SK-N-MC (cell line): ENCODE measurements around the gene KBTBD13.
"Not testable (repeated sequence)": the region's sequence is repeated elsewhere in the genome, so short reads cannot be mapped to it uniquely, and the experiment has no call there.

Experiments used
- DNase-seq: peaks from one replicate; pipeline ENCODE4 v3.0.0-alpha.2; 2011; ENCODE audit warnings: low read depth, low spot score
- H3K27ac ChIP-seq: fragments of 200-600 bp; sonication (generic); 2 replicates; pipeline ENCODE4 v1.5.1; 2016; ENCODE audit warnings: mixed run types
- H3K36me3 ChIP-seq: fragments of 200-600 bp; sonication (generic); 2 replicates; pipeline ENCODE4 v1.6.1; 2017; ENCODE audit warnings: antibody characterized with exemption, low read length, mixed read lengths; ENCODE audit not compliant: insufficient read depth
- H3K4me3 ChIP-seq: fragments of 200-600 bp; sonication (generic); 2 replicates; pipeline ENCODE4 v1.5.1; 2016
- H3K9ac ChIP-seq: fragments of 200-600 bp; sonication (generic); 2 replicates; pipeline ENCODE4 v1.8.0; 2017; ENCODE audit warnings: mixed run types, mixed read lengths; ENCODE audit not compliant: insufficient read length
- H3K9me3 ChIP-seq: fragments of 200-600 bp; sonication (generic); 2 replicates; pipeline ENCODE4 v1.6.1; 2017; ENCODE audit warnings: low read depth, mild to moderate bottlenecking, antibody characterized with exemption, low read length, moderate library complexity, mixed read lengths
- EZH2 ChIP-seq: fragments of 200-600 bp; sonication (generic); IDR thresholded peaks from one replicate; pipeline ENCODE4 v1.6.1; 2017; ENCODE audit warnings: antibody characterized with exemption
- FOXP2 ChIP-seq: optimal IDR thresholded peaks from 2 replicates; pipeline ENCODE3; 2011; ENCODE audit warnings: mild to moderate bottlenecking, moderate library complexity; ENCODE audit not compliant: insufficient read depth; ENCODE audit errors: extremely low read length, control extremely low read depth
- POLR2AphosphoS5 ChIP-seq: IDR thresholded peaks from 2 replicates; pipeline ENCODE4 v1.6.1; 2012; ENCODE audit warnings: mild to moderate bottlenecking, low read depth, low read length, borderline replicate concordance

KBTBD13 gene

DNA sequence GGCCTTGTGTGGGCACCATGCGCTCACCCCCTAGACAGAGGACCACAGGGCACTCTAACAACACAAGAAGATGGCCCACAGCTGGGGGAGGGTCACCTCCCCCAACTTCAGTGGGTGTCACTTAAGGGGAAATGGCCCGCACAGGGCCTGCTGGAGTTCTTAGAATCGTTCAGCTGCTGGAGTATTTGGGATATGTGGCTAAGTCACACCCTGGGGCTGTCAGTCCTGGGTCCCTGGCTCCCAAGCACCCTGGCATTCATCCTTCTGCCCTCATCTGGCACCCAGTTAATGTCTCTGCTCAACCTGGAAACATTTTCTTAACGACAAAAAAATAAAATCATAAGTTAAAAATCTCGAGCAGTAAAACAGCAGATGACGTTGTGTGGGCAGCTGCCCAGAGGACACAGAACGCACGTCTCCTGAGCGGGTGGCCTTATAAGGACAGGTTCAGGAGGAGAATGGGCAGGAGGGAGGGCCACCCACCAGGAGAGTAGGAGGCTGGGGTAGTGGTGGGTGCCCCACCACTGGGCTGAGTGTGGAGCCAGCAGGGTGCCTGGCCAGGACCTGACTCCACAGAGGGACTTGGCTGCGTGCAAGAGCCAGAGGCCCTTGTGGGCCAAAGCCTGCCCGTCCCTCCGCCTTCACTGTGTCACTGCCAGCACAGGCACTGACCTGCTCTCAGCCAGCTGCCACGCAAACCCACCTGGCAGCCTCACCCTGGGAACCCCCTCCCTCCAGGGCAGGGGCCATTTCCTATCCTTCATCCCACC lies 11.5 kb downstream of the KBTBD13 start:
- no peak for TF ChIP-seq POLR2AphosphoS5
- no peak for TF ChIP-seq FOXP2
- TF ChIP-seq EZH2: no peak
- Histone ChIP-seq H3K36me3 (no peaks in the 10 kb centered on the region), H3K4me3 (no peak overlapping the region), H3K9me3 (no peaks in the 10 kb centered on the region), H3K9ac (no peak overlapping the region), H3K27ac (no peak overlapping the region)
- no peak for DNase-seq

DNA sequence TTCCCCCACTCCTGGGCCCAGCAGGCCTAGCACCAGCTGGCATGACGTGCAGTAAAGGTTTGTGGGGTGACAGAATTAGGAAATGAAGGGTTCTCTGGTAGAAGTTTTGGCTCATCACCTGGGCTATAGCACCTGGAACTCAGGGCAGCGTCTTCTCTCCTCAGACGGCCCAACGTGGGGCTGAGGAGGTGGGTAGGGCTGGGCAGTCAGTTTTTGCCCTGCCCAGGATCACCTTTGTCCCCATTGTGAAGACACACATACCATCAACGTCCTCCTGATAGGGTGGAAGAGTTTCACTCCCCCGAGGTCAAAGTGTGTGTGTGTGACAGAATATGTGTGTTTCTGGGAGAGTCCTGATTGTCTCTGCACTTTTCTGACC lies 12.1 kb downstream of the KBTBD13 start:
- no peak for TF ChIP-seq EZH2
- no peak overlapping the region for H3K4me3 ChIP-seq
- no peak for DNase-seq
- H3K9me3 ChIP-seq: no peaks in the 10 kb centered on the region
- no peaks in the 10 kb centered on the region for H3K36me3 ChIP-seq
- H3K27ac ChIP-seq: no peak overlapping the region
- no peak overlapping the region for H3K9ac ChIP-seq

DNA sequence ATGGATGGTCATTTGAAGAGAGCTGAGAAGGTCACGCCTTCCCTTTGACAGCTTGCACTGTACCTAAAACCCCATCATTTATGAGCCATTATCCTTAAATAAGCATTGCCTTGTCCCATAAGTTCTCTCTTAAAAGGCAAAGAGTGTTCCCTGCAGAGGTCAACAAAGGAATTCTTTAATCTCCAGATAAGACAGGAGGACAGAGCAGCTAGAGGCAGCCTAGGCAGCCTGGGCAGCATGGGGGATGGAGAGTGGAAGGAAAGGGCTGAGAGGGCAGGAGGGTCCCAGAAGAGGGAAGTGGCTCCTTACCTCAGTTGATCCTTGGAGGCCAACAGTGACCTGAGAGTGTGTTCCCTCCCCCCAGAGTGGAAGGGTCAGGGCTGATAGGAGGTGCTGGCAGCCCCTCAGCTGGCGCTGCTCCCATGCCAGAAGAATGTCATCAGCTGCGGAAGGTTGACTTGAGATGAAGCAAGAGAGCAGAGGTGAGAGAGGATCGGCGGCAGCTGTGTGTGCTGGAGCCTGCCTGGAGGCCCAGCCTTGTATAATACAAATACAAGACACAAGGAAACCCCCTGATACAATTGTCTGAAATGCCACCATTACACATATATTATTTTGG lies 12.8 kb downstream of the KBTBD13 start:
- H3K27ac ChIP-seq: no peak overlapping the region
- no peak overlapping the region for H3K4me3 ChIP-seq
- no peak for DNase-seq
- no peaks in the 10 kb centered on the region for H3K36me3 ChIP-seq
- no peaks in the 10 kb centered on the region for H3K9me3 ChIP-seq
- no peak overlapping the region for H3K9ac ChIP-seq
- TF ChIP-seq EZH2: no peak
- TF ChIP-seq POLR2AphosphoS5: no peak
- TF ChIP-seq FOXP2: no peak

DNA sequence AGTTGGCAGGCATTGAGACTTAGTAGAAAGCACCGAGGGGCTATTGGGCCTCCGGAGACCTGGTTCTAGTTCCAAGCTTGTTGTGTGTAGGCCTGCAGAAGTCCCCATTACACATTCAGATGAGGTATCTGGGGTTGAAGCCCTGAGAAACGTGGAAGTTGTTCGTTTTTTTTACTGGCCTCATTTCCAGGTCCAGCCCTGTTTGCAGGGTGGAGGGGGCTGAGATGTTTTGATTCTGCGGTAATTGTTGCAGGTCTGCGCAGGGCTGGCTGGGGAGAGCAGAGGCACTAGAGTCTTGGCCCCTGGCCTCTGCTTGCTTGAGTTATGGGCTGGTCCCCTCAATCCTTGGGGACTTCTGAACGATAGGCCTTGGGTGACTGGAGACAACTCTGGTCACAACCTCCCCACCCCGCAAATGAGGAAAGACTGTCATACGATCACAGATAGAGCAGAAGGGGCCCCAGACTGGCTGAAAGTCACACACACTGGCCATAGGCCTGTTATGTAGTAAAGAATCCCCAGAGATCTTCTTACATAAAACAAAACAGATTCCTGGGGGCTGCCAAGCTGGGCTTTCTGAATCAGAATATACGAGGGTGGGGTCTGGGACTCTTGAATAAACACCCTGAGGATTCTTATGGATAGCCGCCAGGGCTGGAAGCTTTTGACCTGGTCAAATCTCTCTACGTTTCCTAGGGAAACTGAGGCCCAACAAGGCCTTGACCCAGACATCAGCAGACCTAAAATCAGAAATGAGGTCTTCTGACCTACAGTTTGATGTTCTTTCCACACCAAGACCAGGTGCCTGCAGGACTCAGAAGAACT lies 15.6 kb downstream of the KBTBD13 start:
- Histone ChIP-seq H3K36me3 (no peaks in the 10 kb centered on the region), H3K9me3 (no peaks in the 10 kb centered on the region), H3K4me3 (no peak overlapping the region), H3K9ac (no peak overlapping the region), H3K27ac (no peak overlapping the region)
- no peak for DNase-seq
- TF ChIP-seq POLR2AphosphoS5 (no peak), EZH2 (no peak), FOXP2 (no peak)

DNA sequence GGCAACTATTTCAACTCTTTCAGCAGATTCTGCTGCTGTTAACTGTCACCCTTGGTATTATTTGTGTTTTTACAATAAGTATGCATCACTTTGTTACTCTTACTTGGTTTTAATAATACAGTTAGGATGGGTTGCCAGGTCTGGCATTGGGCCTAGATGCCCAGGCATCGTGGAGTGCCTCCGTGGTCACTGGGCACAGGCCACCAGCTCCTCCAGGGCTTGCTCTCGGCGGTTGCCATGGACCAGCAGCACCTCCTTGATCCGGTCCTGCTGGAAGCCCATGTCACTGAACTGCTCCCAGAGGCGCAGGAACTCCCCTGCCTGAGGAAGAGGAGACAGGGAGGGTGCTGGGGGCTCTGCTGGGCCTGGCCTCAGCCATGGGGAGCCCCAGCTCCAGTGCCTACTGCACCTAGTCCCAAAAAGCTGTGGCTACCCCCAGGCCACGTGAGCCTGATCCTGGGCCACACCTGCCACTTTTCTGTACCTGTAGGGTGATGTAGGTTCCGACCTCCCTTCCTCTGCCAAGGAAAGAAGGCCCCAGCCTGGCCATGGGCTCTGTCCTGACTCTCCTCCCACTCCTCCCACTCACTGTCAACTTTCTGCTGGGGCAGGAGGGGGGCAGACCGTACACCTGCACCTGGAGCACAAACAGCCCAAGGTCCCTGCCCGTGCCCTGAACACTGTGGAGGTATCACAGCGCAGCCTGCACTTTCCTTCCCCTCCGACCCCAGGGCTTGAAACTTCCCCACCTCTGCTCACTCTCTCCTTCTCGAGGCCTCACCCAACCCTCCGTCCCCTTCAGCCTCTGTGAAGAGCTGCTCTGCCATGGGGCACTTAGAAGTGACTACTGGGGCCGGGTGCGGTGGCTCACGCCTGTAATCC lies 16.6 kb downstream of the KBTBD13 start:
- Histone ChIP-seq H3K27ac (no peak overlapping the region), H3K4me3 (no peak overlapping the region), H3K36me3 (no peaks in the 10 kb centered on the region; the same call in 1 of the 2 replicates), H3K9me3 (no peaks in the 10 kb centered on the region), H3K9ac (no peak overlapping the region)
- TF ChIP-seq POLR2AphosphoS5: no peak
- no peak for TF ChIP-seq EZH2
- TF ChIP-seq FOXP2: no peak
- no peak for DNase-seq

DNA sequence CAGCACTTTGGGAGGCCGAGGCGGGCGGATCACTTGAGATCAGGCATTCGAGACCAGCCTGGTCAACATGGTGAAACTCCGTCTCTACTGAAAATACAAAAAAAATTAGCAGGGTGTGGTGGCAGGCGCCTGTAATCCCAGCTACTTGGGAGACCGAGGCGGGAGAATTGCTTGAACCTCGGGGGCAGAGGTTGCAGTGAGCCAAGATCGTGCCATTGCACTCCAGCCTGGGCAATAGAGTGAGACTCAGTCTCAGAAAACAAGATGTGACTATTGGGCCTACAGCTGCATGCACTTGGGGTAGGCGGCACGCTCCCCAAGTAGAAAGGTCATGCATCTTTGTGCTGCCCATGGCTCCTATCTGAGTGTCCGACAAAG lies 17.2 kb downstream of the KBTBD13 start:
- not testable (repeated sequence) for H3K4me3 ChIP-seq, H3K27ac ChIP-seq, DNase-seq, H3K9me3 ChIP-seq, H3K36me3 ChIP-seq, H3K9ac ChIP-seq

DNA sequence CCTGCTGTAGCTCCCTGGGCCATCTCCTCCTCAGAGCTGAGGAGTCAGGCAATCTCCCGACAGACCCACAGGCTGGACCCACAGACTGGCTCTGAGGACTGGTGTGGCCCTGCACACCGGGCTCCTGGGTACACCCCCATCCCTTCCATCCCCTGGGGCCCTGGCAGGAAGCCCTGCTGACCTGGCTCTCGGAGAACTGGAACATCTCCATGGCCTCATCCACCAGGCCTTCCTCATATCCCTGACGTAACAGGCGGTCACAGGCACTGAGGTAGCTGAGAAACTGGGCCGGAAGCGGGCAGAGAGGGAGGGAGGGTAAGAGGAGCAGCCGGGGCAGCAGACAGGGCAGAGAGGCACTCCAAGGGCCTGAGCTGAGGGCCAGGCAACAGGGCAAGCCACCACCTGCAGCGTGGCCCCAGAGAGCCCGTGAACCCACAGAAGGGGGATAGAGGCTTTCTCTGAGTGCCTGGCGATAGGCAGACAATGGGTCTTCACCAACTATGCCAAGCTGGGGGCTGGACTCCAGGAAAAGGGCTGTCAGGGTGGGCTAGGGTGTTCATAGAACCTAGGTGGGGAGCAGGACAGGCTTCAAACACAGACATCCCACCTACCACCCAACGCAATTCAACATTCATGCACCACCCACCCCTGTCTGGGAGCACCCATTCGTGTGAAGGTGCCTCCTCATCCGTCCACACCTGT lies 17.9 kb downstream of the KBTBD13 start:
- no peak overlapping the region for H3K4me3 ChIP-seq
- no peak overlapping the region for H3K27ac ChIP-seq
- no peak for DNase-seq
- no peak overlapping the region for H3K9ac ChIP-seq
- no peak for TF ChIP-seq POLR2AphosphoS5
- TF ChIP-seq FOXP2: no peak
- peaks cover 6% of the 10 kb centered on the region; the same call in 1 of the 2 replicates for H3K36me3 ChIP-seq
- H3K9me3 ChIP-seq: no peaks in the 10 kb centered on the region
